ENCODE measurements around the gene LINGO3. TPM values are rescaled to one million over a fixed set of nuclear protein-coding genes. Genes with fewer than 3 reads are reported as not detected.

Gene LINGO3
- total and polyA plus RNA-seq, 2 of the 8 experiments (the other 6 are each of a cell fraction or from before 2014, with no cell fraction given), result 0.59 TPM; not detected in 1

GRCh38 chr19:2340496-2341243, 32.7 kb upstream of the LINGO3 start (continued):
- TF ChIP-seq CHD7 (IDR thresholded peaks at IDR 0.05; ENCODE audit: insufficient replicate concordance, low read length) (no peak), GTF2F1 (IDR thresholded peaks at IDR 0.05; ENCODE audit: borderline replicate concordance, low read depth, low read length) (no peak), SP4 (IDR thresholded peaks at IDR 0.05; ENCODE audit: low read length) (no peak), RBBP5 (IDR thresholded peaks at IDR 0.05; ENCODE audit: borderline replicate concordance, low read depth, low read length) (no peak), SAP30 (IDR thresholded peaks at IDR 0.05; ENCODE audit: insufficient read depth, insufficient replicate concordance, low read length) (no peak), EGR1 (IDR thresholded peaks at IDR 0.05; ENCODE audit: borderline replicate concordance, low read depth, low read length) (no peak), EZH2 (IDR thresholded peaks at IDR 0.05; ENCODE audit: low read depth, low read length, severe bottlenecking) (no peak), MAFK (IDR thresholded peaks at IDR 0.05; ENCODE audit: low read depth, low read length) (no peak), CBX8 (IDR thresholded peaks at IDR 0.05; ENCODE audit: borderline replicate concordance, low read depth, low read length) (no peak), SUZ12 (IDR thresholded peaks at IDR 0.05; ENCODE audit: low read length) (no peak)
